ENCODE data around the gene SLC9A3.

DNA sequence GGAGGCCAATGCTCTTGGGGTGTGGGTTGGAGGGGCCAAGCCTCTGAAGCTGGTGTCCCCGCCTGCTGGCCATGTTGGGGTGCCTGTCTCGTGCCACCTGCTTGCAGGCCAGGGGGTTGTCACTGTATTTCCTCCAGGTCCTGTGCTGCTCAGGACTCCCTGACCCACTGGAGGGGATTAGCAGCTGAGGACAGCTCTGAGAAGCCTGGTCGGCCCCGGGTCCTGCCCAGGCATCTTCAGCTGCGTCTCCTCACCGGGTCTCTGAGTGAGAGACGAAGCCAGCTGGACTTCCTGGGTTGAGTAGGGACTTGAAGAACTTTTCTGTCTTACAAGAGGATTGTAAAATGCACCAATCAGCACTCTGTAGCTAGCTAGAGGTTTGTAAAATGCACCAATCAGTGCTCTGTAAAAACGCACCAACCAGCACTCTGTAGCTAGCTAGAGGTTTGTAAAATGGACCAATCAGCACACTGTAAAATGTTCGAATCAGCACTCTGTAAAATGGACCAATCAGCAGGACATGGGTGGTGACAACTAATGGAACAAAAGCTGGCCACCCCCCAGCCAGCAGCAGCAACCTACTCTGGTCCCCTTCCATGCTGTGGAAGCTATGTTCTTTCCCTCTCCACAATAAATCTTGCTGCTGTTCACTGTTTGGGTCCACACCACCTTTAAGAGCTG is 20.6 kb upstream of the SLC9A3 start:
- TF ChIP-seq, protein P1, sequence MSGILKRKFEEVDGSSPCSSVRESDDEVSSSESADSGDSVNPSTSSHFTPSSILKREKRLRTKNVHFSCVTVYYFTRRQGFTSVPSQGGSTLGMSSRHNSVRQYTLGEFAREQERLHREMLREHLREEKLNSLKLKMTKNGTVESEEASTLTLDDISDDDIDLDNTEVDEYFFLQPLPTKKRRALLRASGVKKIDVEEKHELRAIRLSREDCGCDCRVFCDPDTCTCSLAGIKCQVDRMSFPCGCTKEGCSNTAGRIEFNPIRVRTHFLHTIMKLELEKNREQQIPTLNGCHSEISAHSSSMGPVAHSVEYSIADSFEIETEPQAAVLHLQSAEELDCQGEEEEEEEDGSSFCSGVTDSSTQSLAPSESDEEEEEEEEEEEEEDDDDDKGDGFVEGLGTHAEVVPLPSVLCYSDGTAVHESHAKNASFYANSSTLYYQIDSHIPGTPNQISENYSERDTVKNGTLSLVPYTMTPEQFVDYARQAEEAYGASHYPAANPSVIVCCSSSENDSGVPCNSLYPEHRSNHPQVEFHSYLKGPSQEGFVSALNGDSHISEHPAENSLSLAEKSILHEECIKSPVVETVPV (CRISPR knock-in tag; IDR thresholded peaks at IDR 0.05) = no peak
- TF ChIP-seq, protein P2, sequence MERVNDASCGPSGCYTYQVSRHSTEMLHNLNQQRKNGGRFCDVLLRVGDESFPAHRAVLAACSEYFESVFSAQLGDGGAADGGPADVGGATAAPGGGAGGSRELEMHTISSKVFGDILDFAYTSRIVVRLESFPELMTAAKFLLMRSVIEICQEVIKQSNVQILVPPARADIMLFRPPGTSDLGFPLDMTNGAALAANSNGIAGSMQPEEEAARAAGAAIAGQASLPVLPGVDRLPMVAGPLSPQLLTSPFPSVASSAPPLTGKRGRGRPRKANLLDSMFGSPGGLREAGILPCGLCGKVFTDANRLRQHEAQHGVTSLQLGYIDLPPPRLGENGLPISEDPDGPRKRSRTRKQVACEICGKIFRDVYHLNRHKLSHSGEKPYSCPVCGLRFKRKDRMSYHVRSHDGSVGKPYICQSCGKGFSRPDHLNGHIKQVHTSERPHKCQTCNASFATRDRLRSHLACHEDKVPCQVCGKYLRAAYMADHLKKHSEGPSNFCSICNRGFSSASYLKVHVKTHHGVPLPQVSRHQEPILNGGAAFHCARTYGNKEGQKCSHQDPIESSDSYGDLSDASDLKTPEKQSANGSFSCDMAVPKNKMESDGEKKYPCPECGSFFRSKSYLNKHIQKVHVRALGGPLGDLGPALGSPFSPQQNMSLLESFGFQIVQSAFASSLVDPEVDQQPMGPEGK (CRISPR knock-in tag; IDR thresholded peaks at IDR 0.05; ENCODE audit: borderline replicate concordance) = no peak

All from SK-N-SH treated with all-trans-retinoic acid at 6 μM for 48 hours (cell line).